ENCODE measurements around the gene RAB6D. TPM values are rescaled to one million over a fixed set of nuclear protein-coding genes. Genes with fewer than 3 reads are reported as not detected.
"Not testable (repeated sequence)": the region's sequence is repeated elsewhere in the genome, so short reads cannot be mapped to it uniquely, and the experiment has no call there.

Gene RAB6D
- total RNA-seq, 1 donor from 2014 or later: not detected

DNA sequence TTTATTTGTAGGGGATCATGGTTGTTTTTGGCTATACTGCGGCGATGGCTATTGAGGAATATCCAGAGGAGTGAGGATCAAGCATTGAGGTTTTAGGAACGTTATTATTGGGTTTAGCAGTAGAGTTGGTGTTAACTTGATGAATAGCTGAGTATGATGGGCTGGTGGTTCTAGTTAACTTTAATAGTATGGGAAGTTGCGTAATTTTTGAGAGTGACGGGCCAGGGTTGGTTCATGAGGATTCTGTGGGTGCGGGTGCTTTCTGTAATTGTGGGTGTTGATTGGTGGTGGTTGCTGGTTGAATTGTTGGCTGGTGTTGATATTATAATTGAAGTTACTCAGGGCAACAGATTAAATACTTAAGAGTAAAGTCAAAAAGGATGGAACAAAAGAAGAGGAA is 6.0 kb upstream of the RAB6D start:
- no peak for DNase-seq (ENCODE audit: missing footprints)
- intact Hi-C loops (cut with DNase I): no loop called here
- ATAC-seq: no peak

DNA sequence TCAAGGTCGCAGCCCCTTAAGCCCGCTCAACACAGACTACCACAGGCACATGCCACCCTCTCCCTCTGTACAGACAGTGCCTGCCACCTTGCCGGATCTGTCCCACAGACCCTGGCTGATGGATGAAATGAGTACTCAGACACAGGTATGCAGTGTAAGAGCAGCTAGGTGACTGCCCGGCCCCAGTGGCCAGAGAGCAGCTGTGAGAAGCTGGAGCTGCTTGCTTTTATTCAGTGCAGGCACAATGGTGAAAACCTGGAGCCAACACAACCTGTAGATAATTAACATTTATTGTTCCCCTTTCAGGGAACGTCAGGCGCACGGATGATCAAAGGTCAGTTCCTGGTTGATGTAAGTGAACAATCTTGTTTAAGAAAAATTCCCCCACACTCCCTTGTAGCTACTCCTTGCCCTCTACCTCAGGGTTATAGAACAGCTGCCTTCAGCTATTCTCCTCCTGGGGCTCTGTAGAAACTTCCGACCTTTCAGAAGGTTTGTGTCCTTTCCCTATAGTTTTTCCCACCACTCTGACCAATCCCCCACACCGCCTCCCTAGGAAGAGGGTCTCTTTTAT is 4.6 kb upstream of the RAB6D start:
- DNase-seq (ENCODE audit: missing footprints); intact Hi-C loops (cut with DNase I): not testable (repeated sequence)

DNA sequence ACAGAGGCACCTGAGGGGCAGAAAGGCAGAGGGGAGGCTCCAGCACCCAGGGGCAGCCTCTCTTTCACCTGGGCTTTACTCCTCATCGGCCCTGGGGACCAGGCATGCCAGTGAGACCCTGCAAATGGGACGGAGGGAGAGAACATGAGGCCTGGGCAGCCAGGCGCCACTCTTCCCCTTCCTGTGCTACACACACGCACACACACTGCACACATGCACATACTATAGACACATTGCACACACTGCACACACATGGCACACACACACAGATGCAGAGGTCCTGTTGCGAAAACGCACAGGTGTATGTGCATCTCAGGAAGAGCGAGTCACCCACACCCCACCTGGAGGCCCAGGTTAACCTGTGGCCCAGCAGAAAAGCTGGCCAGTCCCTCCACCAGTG is 3.4 kb upstream of the RAB6D start:
- ATAC-seq: no peak
- intact Hi-C loops (cut with DNase I): no loop called here
- DNase-seq (ENCODE audit: missing footprints): no peak

More for the DNA sequence above, 4.6 kb upstream of the RAB6D start:
- ATAC-seq: not testable (repeated sequence)

DNA sequence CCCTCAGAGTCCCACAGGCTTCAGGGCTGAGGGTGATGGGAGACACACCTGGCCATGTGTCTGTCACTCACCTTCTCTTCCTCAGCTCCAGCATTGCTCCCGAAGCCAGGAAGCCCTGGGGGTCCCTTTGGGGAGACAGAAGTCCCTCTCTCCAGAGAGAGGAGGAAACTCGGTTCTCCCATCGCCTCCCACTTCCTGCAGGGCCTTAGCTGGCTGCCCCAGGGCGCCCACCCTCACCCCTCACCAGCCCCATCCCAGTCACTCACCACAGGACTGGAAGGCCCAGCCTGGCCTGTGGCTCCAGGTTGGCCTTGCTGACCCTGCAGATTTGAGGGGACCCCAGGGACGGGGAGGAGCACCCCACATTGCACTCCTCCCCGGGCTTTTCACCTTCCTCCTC is 2.7 kb upstream of the RAB6D start:
- intact Hi-C loops (cut with DNase I): no loop called here
- DNase-seq (ENCODE audit: missing footprints) (no peak), ATAC-seq (no peak)

DNA sequence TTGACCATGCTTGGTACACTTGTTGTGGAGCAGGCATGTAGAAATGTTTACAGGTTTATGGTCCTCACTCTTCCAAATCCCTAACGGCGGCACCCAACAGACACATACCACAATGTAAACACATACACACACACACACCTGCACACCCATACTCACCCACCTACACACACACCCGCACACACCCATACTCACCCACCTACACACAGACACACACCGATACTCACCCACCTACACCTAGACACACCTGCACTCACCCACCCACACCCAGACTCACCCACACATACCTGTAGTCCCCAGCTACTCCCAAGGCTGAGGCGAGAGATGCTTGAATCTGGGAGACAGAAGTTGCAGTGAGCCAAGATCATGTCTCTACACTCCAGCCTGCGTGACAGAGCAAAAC is 1.5 kb upstream of the RAB6D start:
- intact Hi-C loops (cut with DNase I): no loop called here
- DNase-seq (ENCODE audit: missing footprints) (no peak), ATAC-seq (no peak)

DNA sequence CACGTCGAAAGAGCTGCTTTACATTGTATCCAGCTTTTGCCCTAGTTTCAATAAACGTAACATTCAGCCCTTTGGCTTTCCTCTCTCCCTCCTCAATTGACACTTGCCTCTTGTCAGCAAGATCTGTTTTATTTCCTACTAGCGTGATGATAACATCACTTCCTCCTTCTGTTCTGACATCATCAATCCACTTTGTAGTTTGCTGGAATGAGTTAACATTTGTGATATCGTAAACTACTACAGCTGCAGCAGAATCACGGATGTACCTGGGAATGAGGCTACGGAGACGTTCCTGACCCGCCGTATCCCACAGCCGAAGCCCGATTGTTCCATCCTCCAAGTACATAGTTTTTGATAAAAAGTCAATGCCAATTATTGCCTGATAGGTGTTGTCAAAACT is 755 bp downstream of the RAB6D start:
- ATAC-seq; intact Hi-C loops (cut with DNase I): not testable (repeated sequence)

DNA sequence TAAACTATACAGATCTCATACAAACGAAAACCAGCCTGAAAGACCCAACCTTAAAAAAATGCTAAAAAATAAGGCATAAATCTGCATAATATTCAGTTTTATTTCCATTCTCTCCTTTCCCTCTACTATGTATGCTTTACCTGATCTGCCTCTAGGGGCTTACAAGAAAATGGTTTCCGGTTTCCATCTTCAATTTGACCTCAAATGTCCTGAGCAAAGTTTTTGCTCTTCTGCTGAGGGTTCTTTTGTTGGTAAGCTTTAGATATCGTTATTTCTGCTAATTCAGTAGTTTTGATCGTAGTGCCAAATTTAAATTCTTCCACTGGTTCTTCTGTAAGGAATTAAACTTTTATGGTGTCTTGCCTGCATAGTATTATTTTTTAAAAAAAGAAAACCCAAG is 2.2 kb downstream of the RAB6D start:
- ATAC-seq; DNase-seq (ENCODE audit: missing footprints); intact Hi-C loops (cut with DNase I): not testable (repeated sequence)

More for the DNA sequence above, 755 bp downstream of the RAB6D start:
- DNase-seq (ENCODE audit: missing footprints): not testable (repeated sequence)

DNA sequence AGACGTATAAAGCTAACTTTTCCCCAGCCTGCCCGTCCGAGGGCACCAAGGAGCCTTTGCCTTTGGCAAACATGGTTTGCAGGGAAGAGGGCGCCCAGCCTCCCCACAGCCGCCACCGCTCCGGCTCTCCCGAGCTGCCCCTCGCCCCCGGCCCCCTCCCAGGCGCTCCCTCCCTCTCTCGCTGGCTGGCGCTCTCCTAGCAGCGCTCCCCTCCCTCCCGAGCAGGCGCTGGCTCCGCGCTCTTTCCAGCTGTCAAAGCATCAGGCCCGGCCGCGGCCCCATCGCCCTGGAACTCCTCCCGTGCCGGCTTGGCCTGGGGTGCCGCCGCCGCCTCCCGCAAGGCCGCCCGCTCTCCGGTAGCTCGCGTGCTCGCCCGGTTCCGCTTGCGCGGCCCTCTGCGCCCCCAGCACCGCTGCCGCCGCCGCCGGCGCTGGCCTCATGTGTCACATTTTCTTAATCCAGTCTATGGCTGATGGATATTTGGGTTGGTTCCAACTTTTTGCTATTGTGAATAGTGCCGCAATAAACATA is 10.7 kb downstream of the RAB6D start:
- intact Hi-C loops (cut with DNase I); DNase-seq (ENCODE audit: missing footprints); ATAC-seq: not testable (repeated sequence)

DNA sequence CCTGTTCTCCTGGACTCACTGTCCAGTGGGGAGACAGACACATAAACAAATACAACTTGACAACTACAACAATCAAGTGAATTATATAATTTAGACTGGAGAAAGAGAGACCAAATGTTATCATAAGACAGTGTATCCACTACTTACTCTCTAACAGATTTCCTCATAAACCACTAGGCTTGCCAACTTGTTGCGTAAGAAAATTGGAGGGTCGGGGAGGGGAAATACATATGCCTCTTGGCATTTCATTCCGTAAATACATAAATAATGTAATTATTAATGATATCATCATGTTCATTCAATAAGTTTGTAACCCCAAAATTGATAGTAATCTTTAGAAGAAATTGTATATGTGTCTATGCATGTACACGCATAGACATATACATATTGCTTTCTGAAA is 14.9 kb downstream of the RAB6D start:
- DNase-seq (ENCODE audit: missing footprints): no peak
- intact Hi-C loops (cut with DNase I): no loop called here
- no peak for ATAC-seq

DNA sequence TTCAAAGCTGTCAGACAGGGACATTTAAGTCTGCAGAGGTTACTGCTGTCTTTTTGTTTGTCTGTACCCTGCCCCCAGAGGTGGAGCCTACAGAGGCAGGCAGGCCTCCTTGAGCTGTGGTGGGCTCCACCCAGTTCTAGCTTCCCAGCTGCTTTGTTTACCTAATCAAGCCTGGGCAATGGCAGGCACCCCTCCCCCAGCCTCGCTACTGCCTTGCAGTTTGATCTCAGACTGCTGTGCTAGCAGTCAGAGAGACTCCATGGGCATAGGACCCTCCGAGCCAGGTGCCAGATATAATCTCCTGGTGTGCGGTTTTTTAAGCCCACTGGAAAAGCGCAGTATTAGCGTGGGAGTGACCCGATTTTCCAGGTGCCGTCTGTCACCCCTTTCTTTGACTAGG is 16.9 kb downstream of the RAB6D start:
- ATAC-seq; intact Hi-C loops (cut with DNase I): not testable (repeated sequence)
- peak; percentile 13 for DNase-seq (ENCODE audit: missing footprints)

DNA sequence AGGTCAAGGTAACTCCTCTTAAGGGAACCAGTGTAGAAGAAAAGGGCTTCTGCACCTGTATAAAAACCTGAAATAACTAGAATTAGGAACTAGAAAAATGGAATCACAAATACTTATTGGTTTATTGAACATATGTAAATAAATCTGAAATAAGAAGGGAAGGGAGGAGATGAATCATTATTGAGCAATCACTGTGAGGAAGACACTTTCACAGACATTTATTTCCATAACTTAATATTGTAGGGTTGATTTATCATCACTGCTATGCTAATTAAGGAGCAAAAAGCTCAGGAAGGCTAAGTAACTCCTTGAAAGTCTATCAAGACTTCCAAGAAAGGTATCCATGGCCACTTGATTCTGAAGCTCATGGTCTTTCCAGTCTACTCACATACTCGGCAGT is 24.7 kb downstream of the RAB6D start:
- not testable (repeated sequence) for DNase-seq (ENCODE audit: missing footprints); ATAC-seq
- intact Hi-C loops (cut with DNase I): loop anchor here (5.0 kb wide), 1 partner anchor 187 kb away; no protein-coding TSS in a partner anchor

DNA sequence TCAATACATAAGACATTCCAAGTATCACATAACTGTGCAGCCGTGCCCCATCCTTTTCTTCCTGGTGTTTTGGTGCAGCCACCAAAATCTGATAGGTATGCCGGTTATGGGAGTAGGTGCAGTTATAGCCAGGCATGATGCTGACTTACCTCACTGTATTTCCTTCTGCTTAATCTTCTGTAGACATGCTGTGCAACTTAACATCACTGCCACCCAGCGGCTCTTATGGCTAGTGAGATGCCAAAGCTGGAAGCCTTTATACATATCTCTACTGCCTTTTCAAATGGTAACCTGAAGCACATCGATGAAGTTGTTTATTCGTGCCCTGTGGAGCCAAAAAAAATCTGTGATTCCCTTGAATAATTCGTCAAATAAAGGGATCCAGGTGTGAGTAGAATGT is 28.6 kb downstream of the RAB6D start:
- ATAC-seq; DNase-seq (ENCODE audit: missing footprints): not testable (repeated sequence)
- intact Hi-C loops (cut with DNase I): loop anchor here (5.0 kb wide), 1 partner anchor 183 kb away; no protein-coding TSS in a partner anchor

DNA sequence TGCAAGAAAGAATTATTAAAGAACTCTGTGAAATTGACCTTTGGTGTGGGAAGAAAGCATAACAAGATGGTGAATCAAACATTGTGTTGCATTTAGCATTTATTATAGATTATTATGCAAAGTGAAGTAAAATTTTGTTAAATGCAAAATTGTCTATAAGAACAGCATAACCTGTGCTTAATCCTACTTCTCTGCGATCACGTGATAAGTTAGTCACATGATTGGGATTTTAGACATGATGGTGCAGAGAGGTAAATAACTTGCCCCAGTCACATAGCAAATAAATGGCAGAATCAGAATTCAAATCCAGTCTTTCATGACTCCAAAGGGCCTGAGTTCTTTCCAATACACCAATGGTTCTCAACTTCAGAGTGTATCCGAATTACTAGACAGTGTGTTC is 31.3 kb downstream of the RAB6D start:
- ATAC-seq; intact Hi-C loops (cut with DNase I); DNase-seq (ENCODE audit: missing footprints): not testable (repeated sequence)

DNA sequence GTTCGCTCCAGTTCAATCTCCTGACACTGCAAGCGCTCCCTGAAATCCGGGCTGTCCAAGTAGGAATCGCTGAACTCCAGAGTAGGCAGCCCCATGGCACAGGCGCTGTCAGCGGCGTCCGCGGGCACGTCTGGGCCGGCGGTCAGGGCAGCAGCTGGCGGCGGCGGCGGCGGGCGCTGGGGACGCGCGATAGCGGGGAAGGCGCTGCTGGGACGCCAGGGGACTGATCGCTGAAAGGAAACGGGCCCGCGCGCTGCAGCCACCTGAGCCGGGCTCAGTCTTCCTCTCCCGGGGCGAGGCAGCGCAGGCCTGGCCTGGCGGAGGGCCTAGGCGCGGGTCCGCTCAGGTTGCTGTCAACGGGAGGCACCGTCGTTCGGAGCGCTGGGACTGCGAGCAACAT is 33.0 kb downstream of the RAB6D start:
- DNase-seq (ENCODE audit: missing footprints) (peak; percentile 53), ATAC-seq (peak; percentile 80)
- intact Hi-C loops (cut with DNase I): not testable (repeated sequence)

DNA sequence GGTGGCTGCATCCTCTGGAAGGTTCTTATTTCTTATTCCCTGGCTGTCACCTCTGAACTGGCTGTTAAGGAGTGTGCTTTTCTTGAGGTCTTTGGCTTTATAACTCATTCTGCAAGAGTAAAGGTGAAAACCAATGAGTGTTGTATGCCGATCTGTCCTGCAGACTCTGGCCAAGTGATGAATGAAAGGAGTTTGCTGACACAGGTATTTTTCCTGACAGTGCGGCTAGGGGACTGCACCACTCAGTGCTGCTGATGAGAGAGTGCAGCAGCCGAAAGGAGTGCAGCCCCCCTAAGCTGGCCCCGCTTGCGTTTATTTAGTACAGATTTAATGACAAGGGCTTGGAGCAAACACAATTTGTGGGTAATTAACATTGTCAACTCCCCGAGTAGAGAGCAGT is 41.8 kb downstream of the RAB6D start:
- intact Hi-C loops (cut with DNase I): no loop called here
- DNase-seq (ENCODE audit: missing footprints) (no peak), ATAC-seq (no peak)

DNA sequence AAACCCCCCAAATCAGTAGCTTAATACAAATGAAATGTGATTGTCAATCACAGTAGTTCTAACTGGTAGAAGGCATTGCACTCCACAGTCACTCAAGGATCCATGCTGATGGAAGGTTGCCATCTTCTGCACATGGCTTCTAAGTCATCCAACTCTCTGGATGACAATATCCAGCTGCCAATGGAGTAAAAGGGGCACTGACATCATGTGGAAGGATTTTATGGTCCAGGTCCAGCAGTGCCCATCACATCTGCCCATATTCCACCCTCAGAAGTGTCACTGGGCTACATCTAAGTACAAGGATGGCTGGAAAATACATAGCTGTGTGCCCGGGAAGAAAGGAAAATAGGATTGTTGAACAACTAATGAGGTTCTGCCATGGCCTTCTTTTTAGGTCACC is 42.6 kb downstream of the RAB6D start:
- DNase-seq (ENCODE audit: missing footprints); ATAC-seq; intact Hi-C loops (cut with DNase I): not testable (repeated sequence)

DNA sequence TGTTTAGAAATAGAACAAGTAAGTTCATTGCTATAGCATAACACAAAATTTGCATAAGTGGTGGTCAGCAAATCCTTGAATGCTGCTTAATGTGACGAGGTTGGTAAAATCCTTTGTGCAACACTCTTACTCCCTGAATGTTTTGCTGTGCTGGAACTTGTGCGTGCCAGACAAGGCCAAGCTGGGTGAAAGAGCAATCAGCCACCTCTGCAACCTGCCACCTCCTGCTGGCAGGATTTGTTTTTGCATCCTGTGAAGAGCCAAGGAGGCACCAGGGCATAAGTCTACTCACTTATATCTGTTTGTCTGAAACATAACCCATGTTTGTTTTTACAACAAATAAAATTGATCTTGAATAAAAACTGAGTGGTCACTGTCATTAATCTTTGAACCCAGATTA is 53.0 kb downstream of the RAB6D start:
- ATAC-seq; DNase-seq (ENCODE audit: missing footprints); intact Hi-C loops (cut with DNase I): not testable (repeated sequence)
